GM19455 (cell line): ENCODE data around the gene SNUPN.

ENCODE experiments used
- ATAC-seq: cut with Tn5 transposase; IDR thresholded peaks from one replicate; pipeline ENCODE4 v1.9.1; 2021; ENCODE audit not compliant: unreplicated experiment

The SNUPN gene

GRCh38 chr15:75654201-75654907 is 28.8 kb upstream of the SNUPN start:
- ATAC-seq, result no peak

- ATAC-seq, result no peak
Measured at GRCh38 chr15:75653347-75653913, 27.9 kb upstream of the SNUPN start.

GRCh38 chr15:75651810-75652543 is 26.5 kb upstream of the SNUPN start:
- no peak for ATAC-seq

- no peak for ATAC-seq
Measured at GRCh38 chr15:75650908-75651809, 25.6 kb upstream of the SNUPN start.

- no peak for ATAC-seq
Measured at GRCh38 chr15:75649848-75650247, 24.3 kb upstream of the SNUPN start.

- ATAC-seq, result no peak
Measured at GRCh38 chr15:75649045-75649761, 23.7 kb upstream of the SNUPN start.

GRCh38 chr15:75648156-75649000 is 22.9 kb upstream of the SNUPN start:
- no peak for ATAC-seq

- no peak for ATAC-seq
Measured at GRCh38 chr15:75647370-75648155, 22.0 kb upstream of the SNUPN start, which contains the start of gene SNX33. TSS of gene SNX33 (plus strand) at chr15:75647912. CDS start at chr15:75649103, 1,191 bp downstream.

- ATAC-seq, result no peak
Measured at GRCh38 chr15:75646944-75647364, 21.4 kb upstream of the SNUPN start.

GRCh38 chr15:75646112-75646943 is 20.8 kb upstream of the SNUPN start:
- ATAC-seq, result no peak

- no peak for ATAC-seq
Measured at GRCh38 chr15:75644376-75644775, 18.9 kb upstream of the SNUPN start.

- no peak for ATAC-seq
Measured at GRCh38 chr15:75641603-75642002, 16.1 kb upstream of the SNUPN start.

- ATAC-seq, result no peak
Measured at GRCh38 chr15:75641179-75641503, 15.6 kb upstream of the SNUPN start.

GRCh38 chr15:75640483-75641178 is 15.1 kb upstream of the SNUPN start:
- peak; percentile 35 for ATAC-seq

- peak; percentile 91 for ATAC-seq
Measured at GRCh38 chr15:75639709-75640482, 14.4 kb upstream of the SNUPN start, which contains the start of gene IMP3. TSS of gene IMP3 (minus strand) at chr15:75640224. CDS start at chr15:75640168, 56 bp downstream.

- ATAC-seq, result no peak
Measured at GRCh38 chr15:75639191-75639708, 13.7 kb upstream of the SNUPN start.
